ENCODE data around the gene SEMA3D.

Gene SEMA3D

DNA sequence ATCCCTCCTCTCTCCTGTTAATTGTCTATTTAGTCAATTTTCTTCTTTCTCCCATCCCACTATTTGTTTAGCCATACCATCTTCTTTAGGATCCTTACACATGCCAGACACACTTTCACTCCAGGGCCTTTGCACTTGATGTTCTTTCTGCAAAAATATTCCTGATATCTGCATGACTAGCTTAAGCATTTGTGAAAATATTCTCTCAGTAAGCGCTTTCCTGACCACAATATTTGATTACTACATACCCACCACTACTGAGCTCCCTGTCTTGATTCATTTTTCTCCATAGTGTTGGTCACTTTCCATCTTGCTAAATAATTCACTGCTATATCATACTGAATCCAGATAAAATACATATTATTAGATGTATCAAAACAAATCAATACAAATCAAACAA, 75.1 kb downstream of the SEMA3D start:
- Mint-ChIP-seq H3K27ac (no peak overlapping the region), H3K4me3 (no peak overlapping the region), H3K4me1 (no peaks in the 10 kb centered on the region), H3K36me3 (ENCODE audit: low read depth) (peaks cover 15% of the 10 kb centered on the region), H3K9me3 (no peaks in the 10 kb centered on the region), H3K27me3 (ENCODE audit: low read depth) (no peaks in the 10 kb centered on the region)
- TF ChIP-seq, protein P1, sequence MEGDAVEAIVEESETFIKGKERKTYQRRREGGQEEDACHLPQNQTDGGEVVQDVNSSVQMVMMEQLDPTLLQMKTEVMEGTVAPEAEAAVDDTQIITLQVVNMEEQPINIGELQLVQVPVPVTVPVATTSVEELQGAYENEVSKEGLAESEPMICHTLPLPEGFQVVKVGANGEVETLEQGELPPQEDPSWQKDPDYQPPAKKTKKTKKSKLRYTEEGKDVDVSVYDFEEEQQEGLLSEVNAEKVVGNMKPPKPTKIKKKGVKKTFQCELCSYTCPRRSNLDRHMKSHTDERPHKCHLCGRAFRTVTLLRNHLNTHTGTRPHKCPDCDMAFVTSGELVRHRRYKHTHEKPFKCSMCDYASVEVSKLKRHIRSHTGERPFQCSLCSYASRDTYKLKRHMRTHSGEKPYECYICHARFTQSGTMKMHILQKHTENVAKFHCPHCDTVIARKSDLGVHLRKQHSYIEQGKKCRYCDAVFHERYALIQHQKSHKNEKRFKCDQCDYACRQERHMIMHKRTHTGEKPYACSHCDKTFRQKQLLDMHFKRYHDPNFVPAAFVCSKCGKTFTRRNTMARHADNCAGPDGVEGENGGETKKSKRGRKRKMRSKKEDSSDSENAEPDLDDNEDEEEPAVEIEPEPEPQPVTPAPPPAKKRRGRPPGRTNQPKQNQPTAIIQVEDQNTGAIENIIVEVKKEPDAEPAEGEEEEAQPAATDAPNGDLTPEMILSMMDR (IDR thresholded peaks at IDR 0.05; ENCODE audit: unreplicated experiment in 3 of 3) = no peak

DNA sequence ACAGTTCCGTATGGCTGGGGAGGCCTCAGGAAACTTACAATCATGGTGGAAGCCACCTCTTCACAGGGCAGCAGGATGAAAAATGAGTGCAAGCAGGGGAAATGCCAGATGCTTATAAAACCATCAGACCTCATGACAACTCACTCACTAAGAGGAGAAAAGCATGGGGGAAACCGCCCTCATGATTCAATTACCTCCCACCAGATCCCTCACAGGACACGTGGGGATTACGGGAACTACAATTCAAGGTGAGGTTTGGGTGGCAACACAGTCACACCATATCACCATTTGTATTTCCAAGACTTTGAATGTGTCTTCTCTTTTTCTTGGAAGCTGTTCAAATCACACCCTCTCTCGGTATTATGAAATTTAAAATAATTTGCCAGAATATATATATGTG, 80.1 kb downstream of the SEMA3D start:
- H3K36me3 Mint-ChIP-seq (ENCODE audit: low read depth) = peaks cover 9% of the 10 kb centered on the region
- TF ChIP-seq, protein P1 (IDR thresholded peaks at IDR 0.05; ENCODE audit: unreplicated experiment in 3 of 3) = no peak
- no peaks in the 10 kb centered on the region for H3K27me3 Mint-ChIP-seq (ENCODE audit: low read depth)
- no peak overlapping the region for H3K4me3 Mint-ChIP-seq
- no peak overlapping the region for H3K27ac Mint-ChIP-seq
- H3K9me3 Mint-ChIP-seq = no peaks in the 10 kb centered on the region
- H3K4me1 Mint-ChIP-seq = peaks cover 28% of the 10 kb centered on the region

DNA sequence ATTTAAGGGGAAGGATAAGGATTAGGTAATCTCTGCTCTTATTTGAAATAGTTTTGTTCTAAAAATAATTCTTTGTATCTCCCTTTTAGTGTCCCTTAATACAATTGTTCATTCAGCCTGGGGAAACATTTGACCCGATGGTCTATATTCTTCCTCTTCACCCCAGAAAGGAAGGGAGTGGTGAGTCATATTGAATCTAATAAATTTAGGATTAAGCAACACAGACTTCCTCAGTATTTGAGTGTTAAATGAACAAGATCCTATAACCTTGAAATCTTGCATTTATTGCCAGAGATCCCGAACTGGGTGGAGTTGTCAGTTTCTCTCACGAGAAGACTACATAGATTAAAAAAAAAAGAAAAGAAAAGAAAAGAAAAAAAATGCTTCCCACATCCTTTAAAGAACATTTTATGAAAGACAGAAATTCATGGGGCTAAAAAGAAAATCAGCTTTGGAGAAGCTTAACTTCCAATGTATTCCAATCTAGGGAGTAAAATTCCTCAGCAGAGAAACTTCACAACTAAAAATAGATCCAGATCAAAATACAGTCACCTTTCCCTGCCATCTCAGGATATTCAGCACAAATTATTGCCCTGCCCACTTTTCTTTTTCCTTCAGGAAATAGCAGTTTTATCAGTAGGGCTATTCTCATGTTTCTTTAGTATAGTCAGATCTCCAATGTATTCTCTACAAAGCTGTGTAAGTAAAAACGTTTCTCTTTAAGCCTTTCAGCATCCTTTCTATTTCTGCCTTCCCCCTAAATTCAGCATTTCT, 82.2 kb downstream of the SEMA3D start:
- Mint-ChIP-seq H3K27ac (peak overlapping the region; percentile 55 to 88 (median 68)), H3K36me3 (ENCODE audit: low read depth) (peaks cover 5% of the 10 kb centered on the region), H3K9me3 (no peaks in the 10 kb centered on the region), H3K4me1 (peaks cover 28% of the 10 kb centered on the region), H3K4me3 (peak overlapping the region in 1 of 3 experiments; percentile 19), H3K27me3 (ENCODE audit: low read depth) (no peaks in the 10 kb centered on the region)
- TF ChIP-seq, protein P1 (IDR thresholded peaks at IDR 0.05; ENCODE audit: unreplicated experiment in 3 of 3) = no peak

DNA sequence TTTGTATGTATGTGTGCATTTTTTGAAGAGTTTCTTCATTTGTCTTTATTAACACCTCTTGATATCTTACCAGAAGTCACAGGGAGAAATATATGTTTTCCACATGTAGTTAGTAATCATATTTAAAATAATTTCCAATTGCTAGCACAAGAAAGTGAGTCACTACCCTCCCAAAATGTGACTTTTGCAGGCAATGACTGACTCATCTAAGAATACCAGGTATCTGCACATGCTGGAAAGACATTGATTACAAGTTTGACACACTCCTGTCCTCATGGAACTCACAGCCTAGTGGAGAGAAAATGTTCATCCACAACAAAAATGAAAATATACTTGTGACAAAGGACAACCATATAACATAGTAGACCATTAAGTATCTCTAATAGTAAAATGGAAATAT, 82.9 kb downstream of the SEMA3D start:
- H3K27me3 Mint-ChIP-seq (ENCODE audit: low read depth) = no peaks in the 10 kb centered on the region
- peaks cover 28% of the 10 kb centered on the region for H3K4me1 Mint-ChIP-seq
- peaks cover 6% of the 10 kb centered on the region for H3K36me3 Mint-ChIP-seq (ENCODE audit: low read depth)
- H3K27ac Mint-ChIP-seq = peak overlapping the region in 2 of 3 experiments; percentile 68 to 88
- H3K9me3 Mint-ChIP-seq = no peaks in the 10 kb centered on the region
- H3K4me3 Mint-ChIP-seq = no peak overlapping the region
- TF ChIP-seq, protein P1 (IDR thresholded peaks at IDR 0.05; ENCODE audit: unreplicated experiment in 3 of 3) = no peak

DNA sequence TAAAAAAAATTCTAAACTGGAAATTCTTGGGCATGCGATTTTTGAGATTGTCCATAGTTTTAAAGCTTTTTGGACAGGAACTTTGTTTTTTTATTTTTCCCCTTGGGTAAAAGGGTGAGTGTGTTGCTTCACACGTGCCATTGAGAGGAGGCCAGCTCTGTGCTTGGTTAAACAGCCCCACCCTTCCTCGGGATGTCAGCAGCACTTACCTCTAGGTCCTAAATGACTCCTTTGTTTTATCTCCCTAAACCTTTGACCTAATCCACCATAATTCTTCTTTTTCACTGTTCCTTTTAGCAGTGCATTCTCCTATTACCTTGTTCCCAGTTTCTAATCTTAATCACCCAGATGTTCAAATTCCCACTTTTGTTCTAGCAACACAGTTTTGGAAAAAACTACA, 83.5 kb downstream of the SEMA3D start:
- peak overlapping the region; percentile 68 to 88 (median 70) for H3K27ac Mint-ChIP-seq
- H3K9me3 Mint-ChIP-seq = no peaks in the 10 kb centered on the region
- peaks cover 28% of the 10 kb centered on the region for H3K4me1 Mint-ChIP-seq
- no peaks in the 10 kb centered on the region for H3K27me3 Mint-ChIP-seq (ENCODE audit: low read depth)
- TF ChIP-seq, protein P1 (IDR thresholded peaks at IDR 0.05; ENCODE audit: unreplicated experiment in 3 of 3) = no peak
- H3K36me3 Mint-ChIP-seq (ENCODE audit: low read depth) = peaks cover 9% of the 10 kb centered on the region
- no peak overlapping the region for H3K4me3 Mint-ChIP-seq

DNA sequence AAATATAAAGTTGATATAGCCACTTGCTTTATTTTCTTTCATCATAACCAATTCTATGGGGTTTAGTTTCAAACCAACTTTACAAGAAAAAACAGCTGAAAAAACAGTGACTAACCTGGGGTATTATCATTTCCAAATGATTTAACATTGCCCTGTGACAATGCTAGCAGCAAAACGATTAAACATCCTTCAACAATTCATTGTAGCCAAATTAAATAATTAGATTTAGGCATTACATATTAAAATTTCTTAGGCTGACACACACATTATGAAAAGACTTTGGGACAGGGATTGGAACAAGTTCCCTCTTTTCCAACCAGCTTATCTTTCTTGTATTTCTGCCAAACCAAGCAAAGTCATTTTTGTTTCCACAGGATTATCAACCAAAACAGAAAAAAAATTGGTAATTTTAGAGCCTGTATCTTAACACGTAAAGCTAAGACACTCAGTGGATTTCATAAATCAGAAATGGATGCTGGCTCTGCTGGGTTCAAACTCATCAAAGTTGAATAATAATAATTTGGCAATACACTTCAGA, 84.0 kb downstream of the SEMA3D start:
- H3K27ac Mint-ChIP-seq = peak overlapping the region; percentile 8 to 88 (median 70)
- TF ChIP-seq, protein P1 (IDR thresholded peaks at IDR 0.05; ENCODE audit: unreplicated experiment in 3 of 3) = no peak
- H3K4me3 Mint-ChIP-seq = no peak overlapping the region

More for the DNA sequence above, 84.0 kb downstream of the SEMA3D start:
- no peaks in the 10 kb centered on the region for H3K9me3 Mint-ChIP-seq
- H3K27me3 Mint-ChIP-seq (ENCODE audit: low read depth) = no peaks in the 10 kb centered on the region
- H3K36me3 Mint-ChIP-seq (ENCODE audit: low read depth) = peaks cover 9% of the 10 kb centered on the region
- H3K4me1 Mint-ChIP-seq = peaks cover 28% of the 10 kb centered on the region

Measured in nephron (organoid).